ENCODE measurements around the gene PIP5K1C. TPM values are rescaled to one million over a fixed set of nuclear protein-coding genes. Genes with fewer than 3 reads are reported as not detected.

PIP5K1C gene
- total and polyA plus RNA-seq, 9 of the 15 experiments (the other 6 are each of a cell fraction or from before 2014, with no cell fraction given) = 0.38 to 22.1 (median 4.1) TPM

GRCh38 chr19:3672993-3673392 is 27.3 kb downstream of the PIP5K1C start (continued):
- no peak for TF ChIP-seq POLR2AphosphoS5 (IDR thresholded peaks at IDR 0.05; ENCODE audit: control insufficient read depth, insufficient read depth, low read depth, low read length)
- no peak for TF ChIP-seq ZNF217 (CRISPR knock-in tag; IDR thresholded peaks at IDR 0.05)
- no peak for TF ChIP-seq NKRF (IDR thresholded peaks at IDR 0.05; ENCODE audit: borderline replicate concordance)
- TF ChIP-seq KAT7 (CRISPR knock-in tag; IDR thresholded peaks at IDR 0.05; ENCODE audit: borderline replicate concordance) = no peak

- H3K27ac ChIP-seq (ENCODE audit: extremely low read depth, low read depth, low read length) = peak overlapping the region; percentile 96; the same call in 2 of the 3 replicates
These were observed 27.7 kb downstream of the PIP5K1C start for GRCh38 chr19:3672575-3672948.

More at GRCh38 chr19:3672575-3672948, 27.7 kb downstream of the PIP5K1C start:
- no peaks in the 10 kb centered on the region for H3K9me3 ChIP-seq (replicated peaks; ENCODE audit: control insufficient read depth, insufficient read depth, low read depth, low read length)
- intact Hi-C loops (cut with micrococcal nuclease) = no loop called here
- in situ Hi-C loops (cut with MboI) = no loop called here
- H3K79me2 ChIP-seq (ENCODE audit: control insufficient read depth, insufficient read depth, low read length) = peaks cover 52% of the 10 kb centered on the region
- H3K4me2 ChIP-seq (ENCODE audit: insufficient read depth, low read length) = peak overlapping the region; percentile 82; the same call in 1 of the 2 replicates
- peaks cover 34 to 73% of the 10 kb centered on the region in 2 experiments for H3K4me1 ChIP-seq (replicated peaks in 1 of 2; ENCODE audit: control insufficient read depth in 2 of 2, insufficient read depth in 2 of 2, low read length in 2 of 2)
- 83% methylated on average over 5 of the region's 8 CpGs for WGBS (ENCODE audit: insufficient coverage, low coverage, missing lambda C conversion rate)
- no peak overlapping the region for H2AFZ ChIP-seq (ENCODE audit: low read depth, low read length)
- H3K9me1 ChIP-seq (ENCODE audit: control insufficient read depth, insufficient read depth, low read length) = no peaks in the 10 kb centered on the region
- BruUV-seq (replicated peaks) = no TSS peak
- ChIA-PET POLR2A (interaction anchor here (0.7 to 4.1 kb wide), 7 partner anchors 11 to 193 kb away, joined by 3 to 16 read pairs (median 4); partner anchors contain the start of gene TJP3), CTCF (ENCODE audit: low intra/inter-chr PET ratio) (no interaction called here)
- H3K4me3 ChIP-seq = no peak overlapping the region
- FAIRE-seq (no peak), DNase-seq (ENCODE audit: extremely low read depth in 1 of 4, low spot score in 3 of 4) (no peak), ATAC-seq (no peak)
- no peaks in the 10 kb centered on the region for H4K20me1 ChIP-seq (replicated peaks; ENCODE audit: control insufficient read depth, insufficient read depth, low read length)
- TF ChIP-seq SAP30 (IDR thresholded peaks at IDR 0.05; ENCODE audit: borderline replicate concordance, insufficient read depth, low read depth, low read length, poor library complexity, severe bottlenecking) (no peak), HNRNPH1 (optimal IDR thresholded peaks at IDR 0.05; ENCODE audit: low read depth, low read length) (no peak), KDM5B (IDR thresholded peaks at IDR 0.05; ENCODE audit: insufficient replicate concordance, low read depth, low read length) (peak; percentile 2)
- no peaks in the 10 kb centered on the region for H3K27me3 ChIP-seq (ENCODE audit: control insufficient read depth in 2 of 2, insufficient read depth in 2 of 2, low read length in 2 of 2)
- H3K36me3 ChIP-seq (ENCODE audit: control insufficient read depth, insufficient read depth, low read length) = peaks cover 6% of the 10 kb centered on the region; the same call in 1 of the 3 replicates
- H3K9ac ChIP-seq (ENCODE audit: insufficient read depth in 1 of 2, low read depth in 2 of 2, low read length in 2 of 2) = peak overlapping the region in 1 of 2 experiments; percentile 90; a peak in 2 of 4 replicates
